Endothelial cell of umbilical vein (primary cell): Measurements from ENCODE around the gene DUSP28. TPM values are rescaled to one million over a fixed set of nuclear protein-coding genes. Genes with fewer than 3 reads are reported as not detected.

ENCODE experiments used
- BruUV-seq: library from RNA; stranded (reverse); fragments of 400-500 nt; replicated peaks from 2 replicates; lab custom pipeline; 2021; lab: Mats Ljungman, UMichigan
- CTCF ChIA-PET: fragments of 300-600, 350-600 bp; sonication (Branson Sonifier 250); formaldehyde crosslinking; loops from one replicate; lab custom pipeline; 2021; ENCODE audit warnings: antibody characterized with exemption, inconsistent platforms; lab: Charles Lee
- POLR2A ChIA-PET: fragments of 300-600, 350-600 bp; sonication (Branson Sonifier 250); formaldehyde crosslinking; loops from one replicate; lab custom pipeline; 2021; ENCODE audit warnings: antibody characterized with exemption, inconsistent platforms; lab: Charles Lee
- DNase-seq: peaks from one replicate; pipeline ENCODE4 v3.0.0-alpha.2; 2011; ENCODE audit warnings: low read depth, low spot score
- FAIRE-seq: peaks from 2 replicates; lab custom pipeline; 2011; peaks lifted over from hg19 to GRCh38; lab: Jason Lieb, UNC
- H2AFZ ChIP-seq: 2 replicates; pipeline ENCODE4 v1.6.0; 2012; ENCODE audit warnings: low read depth, low read length, control low read depth, inconsistent platforms
- H3K27ac ChIP-seq: 2 replicates; pipeline ENCODE4 v1.5.1; 2011; ENCODE audit warnings: low read depth, mild to moderate bottlenecking, control low read depth, low read length, moderate library complexity; ENCODE audit not compliant: insufficient read depth
- H3K27me3 ChIP-seq, 2 experiments: 2 replicates each; pipeline versions ENCODE4 v1.6.0 to v1.6.1; 2011; ENCODE audit warnings: low read length in 2 of 2, mixed read lengths in 1 of 2; ENCODE audit not compliant: control insufficient read depth in 2 of 2, insufficient read depth in 2 of 2
- H3K36me3 ChIP-seq, 2 experiments: 2 replicates in 1 of 2; 3 replicates in 1 of 2; pipeline ENCODE4 v1.5.1; 2011; ENCODE audit warnings: low read length in 2 of 2, mild to moderate bottlenecking in 1 of 2, moderate library complexity in 1 of 2; ENCODE audit not compliant: control insufficient read depth in 2 of 2, insufficient read depth in 2 of 2; ENCODE audit errors: extremely low read depth in 1 of 2
- H3K4me1 ChIP-seq: 3 replicates; pipeline ENCODE4 v1.5.1; 2011; ENCODE audit warnings: mild to moderate bottlenecking, low read length; ENCODE audit not compliant: control insufficient read depth, insufficient read depth; ENCODE audit errors: extremely low read depth
- H3K4me2 ChIP-seq: 2 replicates; pipeline ENCODE4 v1.6.1; 2011; ENCODE audit warnings: low read length, control low read depth, mixed read lengths; ENCODE audit not compliant: insufficient read depth
- H3K4me3 ChIP-seq, 3 experiments: fragments of 200-600 bp in 1 of 3; sonication (generic), shearing (Covaris generic) in 1 of 3; replicated peaks in 1 of 3; 2 replicates each; pipeline ENCODE4 v1.5.1; 2011 to 2016; ENCODE audit warnings: control low read depth in 3 of 3, low read length in 3 of 3, mild to moderate bottlenecking in 2 of 3, inconsistent platforms in 1 of 3, low read depth in 1 of 3, moderate library complexity in 1 of 3; ENCODE audit not compliant: insufficient read depth in 1 of 3
- H3K79me2 ChIP-seq: 2 replicates; pipeline ENCODE4 v1.6.0; 2012; ENCODE audit warnings: low read length, inconsistent platforms; ENCODE audit not compliant: control insufficient read depth, insufficient read depth
- H3K9ac ChIP-seq: replicated peaks from 2 replicates; pipeline ENCODE3; 2011; ENCODE audit warnings: low read length, control low read depth; ENCODE audit not compliant: insufficient read depth; ENCODE audit errors: extremely low read depth
- H3K9me1 ChIP-seq: replicated peaks from 3 replicates; pipeline ENCODE4 v1.6.0; 2011; ENCODE audit warnings: mild to moderate bottlenecking, low read length; ENCODE audit not compliant: control insufficient read depth, insufficient read depth; ENCODE audit errors: extremely low read depth
- H3K9me3 ChIP-seq: replicated peaks from 2 replicates; pipeline ENCODE4 v1.5.1; 2012; ENCODE audit warnings: low read length, inconsistent platforms; ENCODE audit not compliant: control insufficient read depth, insufficient read depth
- H4K20me1 ChIP-seq: replicated peaks from 2 replicates; pipeline ENCODE3; 2011; ENCODE audit warnings: mild to moderate bottlenecking, low read length; ENCODE audit not compliant: control insufficient read depth, insufficient read depth; ENCODE audit errors: extremely low read depth
- EZH2 ChIP-seq: IDR thresholded peaks from 2 replicates; pipeline ENCODE4 v1.6.1; 2012; ENCODE audit warnings: borderline replicate concordance, low read depth, mild to moderate bottlenecking, moderate library complexity, low read length, inconsistent platforms; ENCODE audit not compliant: severe bottlenecking
- FOS ChIP-seq: IDR thresholded peaks from 2 replicates; pipeline ENCODE4 v1.6.1; 2011; ENCODE audit warnings: mild to moderate bottlenecking, low read length, moderate library complexity, borderline replicate concordance; ENCODE audit not compliant: insufficient read depth
- GATA2 ChIP-seq: IDR thresholded peaks from 2 replicates; pipeline ENCODE4 v1.7.0; 2011; ENCODE audit warnings: low read depth, mild to moderate bottlenecking, moderate library complexity, mixed read lengths, low read length; ENCODE audit not compliant: insufficient read length, insufficient read depth
- JUN ChIP-seq: IDR thresholded peaks from 2 replicates; pipeline ENCODE4 v1.6.1; 2011; ENCODE audit warnings: borderline replicate concordance, low read depth; ENCODE audit not compliant: insufficient read length, insufficient read depth
- MYC ChIP-seq: IDR thresholded peaks from one replicate; pipeline ENCODE4 v1.6.1; 2011; ENCODE audit warnings: mild to moderate bottlenecking, low read depth, low read length
- POLR2A ChIP-seq: IDR thresholded peaks from 2 replicates; pipeline ENCODE4 v1.6.1; 2012; ENCODE audit warnings: low read depth, mild to moderate bottlenecking, control low read depth, low read length
- POLR2AphosphoS5 ChIP-seq: IDR thresholded peaks from 2 replicates; pipeline ENCODE4 v1.6.1; 2012; ENCODE audit warnings: low read depth, mild to moderate bottlenecking, control low read depth, low read length, moderate library complexity; ENCODE audit not compliant: insufficient read depth
- dilution Hi-C: fragments of 300-500 bp; cut with MboI; formaldehyde crosslinking; loops from one replicate; pipeline ENCODE4 v1.15.0; 2019; ENCODE audit warnings: low sequenced_read_pairs; ENCODE audit not compliant: extremely low pct_ligation_motif_present
- intact Hi-C: fragments of 100-400 bp; cut with micrococcal nuclease; formaldehyde crosslinking; loops from one replicate; pipeline ENCODE4 v1.10.0; 2022
- polyA plus RNA-seq, 4 experiments: library from polyadenylated mRNA; depleted of rRNA in 3 of 4; stranded (reverse) in 3 of 4; unstranded in 1 of 4; fragments of >200 nt; gene quantifications; 2 replicates each; pipeline versions ENCODE4 v1.2.1 to v1.2.3, GENCODE V29; 2011 to 2012; ENCODE audit warnings: missing spikeins in 1 of 4
- total RNA-seq: library from RNA; stranded (reverse); gene quantifications from 2 replicates; pipeline ENCODE4 v1.2.3, GENCODE V29; 2021
- TF ChIP-seq, protein P1 (sequence below): IDR thresholded peaks from 2 replicates; pipeline ENCODE4 v1.6.1; 2011; ENCODE audit not compliant: insufficient read depth, insufficient read length
- TF ChIP-seq, protein P2 (sequence below), 2 donors: IDR thresholded peaks; 1 replicate in 1 of 2; 2 replicates in 1 of 2; pipeline ENCODE4 v1.5.1; 2011; ENCODE audit warnings: low read length in 2 of 2, mild to moderate bottlenecking in 2 of 2, moderate library complexity in 2 of 2, control low read depth in 1 of 2, inconsistent platforms in 1 of 2, low read depth in 1 of 2; ENCODE audit not compliant: insufficient read depth in 1 of 2; ENCODE audit errors: extremely low read depth in 1 of 2

The DUSP28 gene
- total and polyA plus RNA-seq, 2 donors (not counting 3 experiments of a cell fraction or from before 2014, with no cell fraction given) = 2.2 to 4.3 TPM

DNA sequence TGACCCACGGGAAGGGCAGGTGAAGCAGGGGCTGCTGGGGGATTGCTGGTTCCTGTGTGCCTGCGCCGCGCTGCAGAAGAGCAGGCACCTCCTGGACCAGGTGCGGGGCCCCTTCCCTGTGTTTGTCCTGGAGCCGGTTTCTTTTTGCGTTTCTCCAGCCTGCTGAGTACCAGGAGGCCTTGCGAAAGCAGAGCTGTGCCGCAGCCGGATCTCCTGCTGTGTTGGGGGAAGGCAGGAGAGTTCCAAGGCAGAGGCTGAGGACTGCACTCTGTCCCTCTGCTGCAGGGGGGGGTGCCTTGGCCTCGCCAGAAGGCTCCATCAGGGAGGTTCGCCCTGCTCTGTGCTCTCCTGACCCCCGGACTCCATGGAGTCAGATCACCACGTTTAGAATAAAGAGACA is 29.2 kb downstream of the DUSP28 start:
- no peak for DNase-seq
- no peak overlapping the region for H3K4me2 ChIP-seq
- peaks cover 17% of the 10 kb centered on the region for H3K4me1 ChIP-seq
- H3K9ac ChIP-seq = no peak overlapping the region
- H2AFZ ChIP-seq = no peak overlapping the region
- no peaks in the 10 kb centered on the region for H3K9me1 ChIP-seq
- dilution Hi-C loops = no loop called here
- H3K79me2 ChIP-seq = peaks cover 53% of the 10 kb centered on the region
- FAIRE-seq = no peak
- H3K4me3 ChIP-seq = no peak overlapping the region
- no peaks in the 10 kb centered on the region for H3K9me3 ChIP-seq
- no TSS peak for BruUV-seq
- POLR2A ChIA-PET = no interaction called here
- peaks cover 2 to 20% of the 10 kb centered on the region in 2 experiments for H3K36me3 ChIP-seq
- CTCF ChIA-PET = interaction anchor here (0.7 to 5.3 kb wide), 3 partner anchors 23 to 75 kb away, joined by 3 to 47 read pairs (median 4); no protein-coding TSS in a partner anchor
- no peak overlapping the region for H3K27ac ChIP-seq
- no peaks in the 10 kb centered on the region for H3K27me3 ChIP-seq
- H4K20me1 ChIP-seq = no peaks in the 10 kb centered on the region
- TF ChIP-seq, protein P1, sequence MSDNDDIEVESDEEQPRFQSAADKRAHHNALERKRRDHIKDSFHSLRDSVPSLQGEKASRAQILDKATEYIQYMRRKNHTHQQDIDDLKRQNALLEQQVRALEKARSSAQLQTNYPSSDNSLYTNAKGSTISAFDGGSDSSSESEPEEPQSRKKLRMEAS = no peak
- TF ChIP-seq JUN = no peak
- no peak for TF ChIP-seq EZH2
- no peak for TF ChIP-seq FOS
- TF ChIP-seq POLR2A = no peak
- TF ChIP-seq, protein P2, sequence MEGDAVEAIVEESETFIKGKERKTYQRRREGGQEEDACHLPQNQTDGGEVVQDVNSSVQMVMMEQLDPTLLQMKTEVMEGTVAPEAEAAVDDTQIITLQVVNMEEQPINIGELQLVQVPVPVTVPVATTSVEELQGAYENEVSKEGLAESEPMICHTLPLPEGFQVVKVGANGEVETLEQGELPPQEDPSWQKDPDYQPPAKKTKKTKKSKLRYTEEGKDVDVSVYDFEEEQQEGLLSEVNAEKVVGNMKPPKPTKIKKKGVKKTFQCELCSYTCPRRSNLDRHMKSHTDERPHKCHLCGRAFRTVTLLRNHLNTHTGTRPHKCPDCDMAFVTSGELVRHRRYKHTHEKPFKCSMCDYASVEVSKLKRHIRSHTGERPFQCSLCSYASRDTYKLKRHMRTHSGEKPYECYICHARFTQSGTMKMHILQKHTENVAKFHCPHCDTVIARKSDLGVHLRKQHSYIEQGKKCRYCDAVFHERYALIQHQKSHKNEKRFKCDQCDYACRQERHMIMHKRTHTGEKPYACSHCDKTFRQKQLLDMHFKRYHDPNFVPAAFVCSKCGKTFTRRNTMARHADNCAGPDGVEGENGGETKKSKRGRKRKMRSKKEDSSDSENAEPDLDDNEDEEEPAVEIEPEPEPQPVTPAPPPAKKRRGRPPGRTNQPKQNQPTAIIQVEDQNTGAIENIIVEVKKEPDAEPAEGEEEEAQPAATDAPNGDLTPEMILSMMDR (IDR thresholded peaks at IDR 0.05; ENCODE audit: extremely low read depth in 1 of 2, insufficient read depth in 1 of 2, low read depth in 1 of 2, low read length in 2 of 2) = no peak
- no peak for TF ChIP-seq GATA2
- TF ChIP-seq MYC = no peak
- no peak for TF ChIP-seq POLR2AphosphoS5
- intact Hi-C loops = no loop called here
